OCI-LY7 (cell line): ENCODE data around the gene FAXC. TPM values are rescaled to one million over a fixed set of nuclear protein-coding genes. Genes with fewer than 3 reads are reported as not detected.

Experiments
- BruUV-seq: library from RNA; stranded (reverse); fragments of 400-500 nt; replicated peaks from 2 replicates; lab custom pipeline; 2021; lab: Mats Ljungman, UMichigan
- CTCF ChIA-PET: fragments of 300-600 bp; sonication (Branson Sonifier 250); formaldehyde crosslinking; loops from one replicate; lab custom pipeline; 2022; ENCODE audit warnings: antibody characterized with exemption; ENCODE audit not compliant: unreplicated experiment; lab: Charles Lee
- POLR2A ChIA-PET: fragments of 300-600 bp; sonication (Branson Sonifier 250); formaldehyde crosslinking; loops from one replicate; lab custom pipeline; 2022; ENCODE audit warnings: antibody characterized with exemption; lab: Charles Lee
- DNase-seq: peaks from one replicate; pipeline ENCODE4 v3.0.0-alpha.2; 2015; ENCODE audit warnings: low spot score
- H2AFZ ChIP-seq: fragments of 200-600 bp; sonication (generic), shearing (Covaris generic); 2 replicates; pipeline ENCODE4 v1.6.1; 2014; ENCODE audit warnings: mild to moderate bottlenecking, antibody characterized with exemption, low read length, moderate library complexity
- H3K27ac ChIP-seq: fragments of 200-600 bp; sonication (generic); 2 replicates; pipeline ENCODE4 v1.5.1; 2014; ENCODE audit warnings: mixed run types, low read depth, mild to moderate bottlenecking, moderate library complexity, low read length, inconsistent platforms; ENCODE audit not compliant: poor library complexity, severe bottlenecking
- H3K36me3 ChIP-seq: fragments of 200-600 bp; sonication (generic); 2 replicates; pipeline ENCODE4 v1.6.1; 2014; ENCODE audit warnings: mild to moderate bottlenecking, antibody characterized with exemption, low read length, moderate library complexity, mixed read lengths; ENCODE audit not compliant: insufficient read depth
- H3K4me1 ChIP-seq: fragments of 200-600 bp; sonication (generic); 2 replicates; pipeline ENCODE4 v1.5.1; 2014; ENCODE audit warnings: mild to moderate bottlenecking, low read length; ENCODE audit not compliant: insufficient read depth, poor library complexity, severe bottlenecking
- H3K4me2 ChIP-seq: fragments of 200-600 bp; sonication (generic); 2 replicates; pipeline ENCODE4 v1.6.1; 2014; ENCODE audit warnings: mild to moderate bottlenecking, low read length
- H3K4me3 ChIP-seq: fragments of 200-600 bp; sonication (generic); 2 replicates; pipeline ENCODE4 v1.5.1; 2014; ENCODE audit warnings: mild to moderate bottlenecking, low read depth, low read length; ENCODE audit not compliant: poor library complexity, severe bottlenecking
- H3K79me2 ChIP-seq: fragments of 200-600 bp; sonication (generic); 2 replicates; pipeline ENCODE4 v1.6.1; 2016; ENCODE audit warnings: low read depth, mild to moderate bottlenecking, low read length, moderate library complexity, mixed read lengths; ENCODE audit not compliant: insufficient read depth
- H3K9me2 ChIP-seq: fragments of 200-600 bp; sonication (generic); 2 replicates; pipeline ENCODE4 v1.6.1; 2016; ENCODE audit warnings: mild to moderate bottlenecking, low read length, mixed read lengths; ENCODE audit not compliant: insufficient read depth
- H3K9me3 ChIP-seq: fragments of 200-600 bp; sonication (generic); 2 replicates; pipeline ENCODE4 v1.6.1; 2014; ENCODE audit warnings: mild to moderate bottlenecking, mixed run types, low read length, mixed read lengths
- H4K20me1 ChIP-seq: fragments of 200-600 bp; sonication (generic); 2 replicates; pipeline ENCODE4 v1.6.1; 2014; ENCODE audit warnings: mild to moderate bottlenecking, antibody characterized with exemption, low read length, moderate library complexity, mixed read lengths; ENCODE audit not compliant: insufficient read depth
- CTCF ChIP-seq: fragments of 200-600 bp; sonication (generic); conservative IDR thresholded peaks from 2 replicates; pipeline ENCODE4 v1.5.1; 2014; ENCODE audit warnings: mild to moderate bottlenecking, antibody characterized with exemption, low read length, moderate library complexity, mixed read lengths
- EZH2phosphoT487 ChIP-seq: fragments of 200-600 bp; sonication (generic); IDR thresholded peaks from 2 replicates; pipeline ENCODE4 v1.6.1; 2018; ENCODE audit warnings: low read depth, borderline replicate concordance, mild to moderate bottlenecking, mixed run types, antibody characterized with exemption, low read length, moderate library complexity, mixed read lengths
- intact Hi-C: fragments of 100-400 bp; cut with micrococcal nuclease; formaldehyde crosslinking; loops from one replicate; pipeline ENCODE4 v1.10.0; 2022; ENCODE audit not compliant: unreplicated experiment
- total RNA-seq, 2 experiments: library from RNA; depleted of rRNA in 1 of 2; stranded (reverse); fragments of >200 nt in 1 of 2; shearing (Covaris generic) in 1 of 2; gene quantifications; 2 replicates each; pipeline ENCODE4 v1.2.3, GENCODE V29; 2014 to 2022

FAXC gene
- total RNA-seq, 2 experiments from 2014 or later = not detected

GRCh38 chr6:99241905-99242534, 107.5 kb downstream of the FAXC start:
- no peaks in the 10 kb centered on the region for H3K4me1 ChIP-seq
- BruUV-seq = no TSS peak
- TF ChIP-seq EZH2phosphoT487 (no peak), CTCF (peak; percentile 63)
- intact Hi-C loops = loop anchor here (10.0 kb wide), 1 partner anchor 87 kb away; no protein-coding TSS in a partner anchor
- H3K27ac ChIP-seq = no peak overlapping the region
- ChIA-PET POLR2A (interaction anchor here (0.7 kb wide), 1 partner anchor 49 kb away, joined by 3 read pairs; no protein-coding TSS in a partner anchor), CTCF (no interaction called here)
- H3K4me3 ChIP-seq = no peak overlapping the region
- H3K79me2 ChIP-seq = no peaks in the 10 kb centered on the region
- H3K36me3 ChIP-seq = no peaks in the 10 kb centered on the region
- H3K9me2 ChIP-seq = no peaks in the 10 kb centered on the region
- no peaks in the 10 kb centered on the region for H4K20me1 ChIP-seq
- no peaks in the 10 kb centered on the region for H3K9me3 ChIP-seq
- H3K4me2 ChIP-seq = no peak overlapping the region
- no peak overlapping the region for H2AFZ ChIP-seq
- peak; percentile 7 for DNase-seq

- intact Hi-C loops = no loop called here
- Histone ChIP-seq H3K36me3 (no peaks in the 10 kb centered on the region), H3K4me3 (no peak overlapping the region), H3K4me1 (peaks cover under 1% of the 10 kb centered on the region), H2AFZ (no peak overlapping the region), H3K9me2 (no peaks in the 10 kb centered on the region), H3K4me2 (no peak overlapping the region), H3K27ac (no peak overlapping the region), H3K79me2 (no peaks in the 10 kb centered on the region), H3K9me3 (no peaks in the 10 kb centered on the region), H4K20me1 (no peaks in the 10 kb centered on the region)
- BruUV-seq = no TSS peak
- no peak for TF ChIP-seq EZH2phosphoT487
- TF ChIP-seq CTCF = no peak
- DNase-seq = no peak
- POLR2A ChIA-PET = interaction anchor here (1.0 kb wide), 1 partner anchor 12 kb away, joined by 4 read pairs; no protein-coding TSS in a partner anchor
- CTCF ChIA-PET = no interaction called here
Measured at GRCh38 chr6:99236010-99236409, 113.5 kb downstream of the FAXC start.

- peaks cover 6% of the 10 kb centered on the region for H3K4me1 ChIP-seq
- ChIA-PET POLR2A (no interaction called here), CTCF (no interaction called here)
- H3K9me2 ChIP-seq = no peaks in the 10 kb centered on the region
- H3K4me2 ChIP-seq = no peak overlapping the region
- no peaks in the 10 kb centered on the region for H3K79me2 ChIP-seq
- H3K36me3 ChIP-seq = no peaks in the 10 kb centered on the region
- no peak overlapping the region for H3K27ac ChIP-seq
- no peak overlapping the region for H3K4me3 ChIP-seq
- H4K20me1 ChIP-seq = no peaks in the 10 kb centered on the region
- H2AFZ ChIP-seq = no peak overlapping the region
- DNase-seq = no peak
- no peak for TF ChIP-seq CTCF
- TF ChIP-seq EZH2phosphoT487 = no peak
- no TSS peak for BruUV-seq
- H3K9me3 ChIP-seq = no peaks in the 10 kb centered on the region
- intact Hi-C loops = no loop called here
Measured at GRCh38 chr6:99233219-99233618, 116.3 kb downstream of the FAXC start.
